ENCODE measurements around the gene OR4D11. TPM values are rescaled to one million over a fixed set of nuclear protein-coding genes. Genes with fewer than 3 reads are reported as not detected.
"Not testable (repeated sequence)": the region's sequence is repeated elsewhere in the genome, so short reads cannot be mapped to it uniquely, and the experiment has no call there.

Gene OR4D11
- total RNA-seq, 1 donor from 2014 or later, result not detected

GRCh38 chr11:59547605-59548308, 44.4 kb downstream of the OR4D11 start:
- DNase-seq (ENCODE audit: low spot score), result not testable (repeated sequence)

GRCh38 chr11:59548309-59548656, 44.9 kb downstream of the OR4D11 start:
- DNase-seq (ENCODE audit: low spot score), result no peak

GRCh38 chr11:59550368-59550841, 47.0 kb downstream of the OR4D11 start:
- DNase-seq (ENCODE audit: low spot score), result peak; percentile 91

- no peak for DNase-seq (ENCODE audit: low spot score)
Observed at GRCh38 chr11:59550842-59551658, 47.7 kb downstream of the OR4D11 start.

- DNase-seq (ENCODE audit: low spot score), result no peak
Observed at GRCh38 chr11:59551659-59552521, 48.5 kb downstream of the OR4D11 start.

- no peak for DNase-seq (ENCODE audit: low spot score)
Observed at GRCh38 chr11:59552844-59553243, 49.5 kb downstream of the OR4D11 start.

- no peak for DNase-seq (ENCODE audit: low spot score)
Observed at GRCh38 chr11:59553323-59553722, 49.9 kb downstream of the OR4D11 start.

Other genes starting within 250 kb of the OR4D11 start
- gene OR5AN1, start 144.7 kb upstream of the OR4D11 start, total RNA-seq, result not detected
- gene OR5A2, start 77.2 kb upstream of the OR4D11 start, total RNA-seq, result not detected
- not detected for gene OR5A1, start 67.1 kb upstream of the OR4D11 start, total RNA-seq
- not detected for gene OR4D6, start 46.6 kb upstream of the OR4D11 start, total RNA-seq
- gene OR4D10, start 30.3 kb upstream of the OR4D11 start, total RNA-seq, result not detected
- not detected for gene OR4D9, start 8.0 kb downstream of the OR4D11 start, total RNA-seq
- gene OSBP, start 112.2 kb downstream of the OR4D11 start, total RNA-seq, result 39.8 TPM
- 32.5 TPM for gene PATL1, start 165.5 kb downstream of the OR4D11 start, total RNA-seq
- gene OR10V1, start 210.3 kb downstream of the OR4D11 start, total RNA-seq, result not detected